Vagina (tissue), 2 donors: ENCODE measurements around the gene CHAF1B. TPM values are rescaled to one million over a fixed set of nuclear protein-coding genes. Genes with fewer than 3 reads are reported as not detected.

Source experiments
- DNase-seq, 2 donors: peaks; one replicate each; pipeline ENCODE4 v3.0.0-alpha.2; 2017; ENCODE audit errors: extremely low spot score in 2 of 2
- H3K27ac ChIP-seq: fragments of 200-600 bp; sonication (generic); one replicate; pipeline ENCODE4 v1.5.1; 2019
- H3K27me3 ChIP-seq: fragments of 200-600 bp; sonication (generic); one replicate; pipeline ENCODE4 v1.5.1; 2019
- H3K36me3 ChIP-seq, 2 donors: fragments of 200-600 bp; sonication (generic); one replicate each; pipeline ENCODE4 v1.5.1; 2017 to 2019
- H3K4me1 ChIP-seq: fragments of 200-600 bp; sonication (generic); one replicate; pipeline ENCODE4 v1.5.1; 2019
- H3K4me3 ChIP-seq, 2 donors: fragments of 200-600 bp; sonication (generic); 1 replicate in 1 of 2; 2 replicates in 1 of 2; pipeline ENCODE4 v1.5.1; 2016 to 2019
- H3K9me3 ChIP-seq: fragments of 200-600 bp; sonication (generic); one replicate; pipeline ENCODE4 v1.5.1; 2019
- CTCF ChIP-seq, 3 experiments: fragments of 450-650 bp in 2 of 3; fragments of 200-600 bp in 1 of 3; sonication (generic) in 1 of 3; IDR thresholded peaks; one replicate each; pipeline ENCODE4 v1.5.1; 2017 to 2019; ENCODE audit warnings: antibody characterized with exemption in 3 of 3, mild to moderate bottlenecking in 2 of 3, moderate library complexity in 2 of 3
- POLR2A ChIP-seq, 2 donors: fragments of 450-650 bp; IDR thresholded peaks; one replicate each; pipeline ENCODE4 v1.6.1; 2017; ENCODE audit warnings: antibody characterized with exemption in 2 of 2, mild to moderate bottlenecking in 2 of 2, moderate library complexity in 2 of 2
- POLR2AphosphoS5 ChIP-seq, 2 donors: sonication (generic); formaldehyde crosslinking; IDR thresholded peaks; one replicate each; pipeline ENCODE4 v1.9.0; 2017; ENCODE audit warnings: antibody characterized with exemption in 2 of 2, mild to moderate bottlenecking in 2 of 2, low read depth in 1 of 2; ENCODE audit not compliant: insufficient read depth in 1 of 2
- intact Hi-C: fragments of 100-400 bp; cut with DNase I; formaldehyde crosslinking; loops from one replicate; pipeline ENCODE4 v1.15.1; 2023
- total RNA-seq: library from RNA; depleted of rRNA; stranded (reverse); fragments of >200 nt; gene quantifications from one replicate; pipeline ENCODE4 v1.2.3, GENCODE V29; 2016

The CHAF1B gene
- total RNA-seq, 1 donor from 2014 or later = 1.7 TPM

GRCh38 chr21:36354918-36355680 is 30.1 kb upstream of the CHAF1B start:
- peaks cover 2 to 45% of the 10 kb centered on the region in 2 donors for H3K36me3 ChIP-seq
- H3K9me3 ChIP-seq = no peaks in the 10 kb centered on the region
- H3K4me1 ChIP-seq = no peaks in the 10 kb centered on the region
- TF ChIP-seq POLR2A (IDR thresholded peaks at IDR 0.05) (no peak), CTCF (IDR thresholded peaks at IDR 0.05) (no peak), POLR2AphosphoS5 (IDR thresholded peaks at IDR 0.05; ENCODE audit: insufficient read depth in 1 of 2, low read depth in 1 of 2) (no peak)
- no peak overlapping the region for H3K27ac ChIP-seq
- DNase-seq = no peak
- no peak overlapping the region for H3K4me3 ChIP-seq
- intact Hi-C loops = no loop called here
- H3K27me3 ChIP-seq = no peaks in the 10 kb centered on the region

DNA sequence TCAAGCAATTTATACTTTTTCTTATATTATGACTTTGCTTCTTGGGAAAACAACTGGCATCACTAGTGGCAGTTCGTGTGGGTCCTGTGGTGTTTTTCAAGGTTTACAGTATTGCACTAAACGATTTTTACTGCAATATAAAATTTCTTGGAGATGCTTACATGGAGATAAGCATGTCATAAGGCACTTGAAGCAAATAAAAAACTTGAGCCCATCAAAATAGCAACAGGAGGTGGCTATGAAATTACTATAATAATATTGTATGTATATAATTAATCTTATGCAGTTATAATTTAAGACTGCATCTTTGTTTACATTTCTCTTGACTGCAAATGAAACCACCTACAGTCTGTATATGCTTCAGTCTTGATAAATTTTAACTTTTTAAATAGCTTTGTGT is 29.3 kb upstream of the CHAF1B start:
- H3K4me3 ChIP-seq = no peak overlapping the region
- no peaks in the 10 kb centered on the region for H3K27me3 ChIP-seq
- H3K4me1 ChIP-seq = no peaks in the 10 kb centered on the region
- TF ChIP-seq POLR2A (IDR thresholded peaks at IDR 0.05) (no peak), CTCF (IDR thresholded peaks at IDR 0.05) (no peak), POLR2AphosphoS5 (IDR thresholded peaks at IDR 0.05; ENCODE audit: insufficient read depth in 1 of 2, low read depth in 1 of 2) (no peak)
- H3K9me3 ChIP-seq = no peaks in the 10 kb centered on the region
- no peak for DNase-seq
- H3K27ac ChIP-seq = no peak overlapping the region
- peaks cover 2 to 52% of the 10 kb centered on the region in 2 donors for H3K36me3 ChIP-seq
- intact Hi-C loops = no loop called here

DNA sequence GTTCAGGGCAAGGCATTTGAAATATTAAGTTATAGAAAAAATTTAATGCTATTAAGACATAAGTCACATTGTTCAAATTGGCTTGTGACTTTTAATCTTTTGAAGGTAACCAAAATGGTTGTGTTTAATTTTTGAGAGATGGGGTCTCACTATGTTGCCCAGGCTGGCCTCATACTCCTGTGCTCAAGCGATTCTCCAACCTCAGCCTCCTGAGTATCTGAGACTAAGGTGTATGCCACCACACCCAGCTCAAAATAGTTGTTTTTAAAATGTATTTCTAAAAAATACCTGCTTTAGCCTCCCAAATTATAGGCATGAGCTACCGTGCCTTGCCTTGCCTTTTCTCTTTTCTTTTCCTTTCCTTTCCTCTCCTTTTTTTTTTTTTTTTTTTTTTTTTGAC is 26.0 kb upstream of the CHAF1B start:
- Histone ChIP-seq H3K4me1 (no peaks in the 10 kb centered on the region), H3K9me3 (no peaks in the 10 kb centered on the region), H3K4me3 (no peak overlapping the region), H3K36me3 (peaks cover 2 to 80% of the 10 kb centered on the region in 2 donors), H3K27me3 (no peaks in the 10 kb centered on the region), H3K27ac (no peak overlapping the region)
- intact Hi-C loops = no loop called here
- no peak for DNase-seq
- TF ChIP-seq POLR2A (IDR thresholded peaks at IDR 0.05) (no peak), POLR2AphosphoS5 (IDR thresholded peaks at IDR 0.05; ENCODE audit: insufficient read depth in 1 of 2, low read depth in 1 of 2) (no peak), CTCF (IDR thresholded peaks at IDR 0.05) (no peak)

DNA sequence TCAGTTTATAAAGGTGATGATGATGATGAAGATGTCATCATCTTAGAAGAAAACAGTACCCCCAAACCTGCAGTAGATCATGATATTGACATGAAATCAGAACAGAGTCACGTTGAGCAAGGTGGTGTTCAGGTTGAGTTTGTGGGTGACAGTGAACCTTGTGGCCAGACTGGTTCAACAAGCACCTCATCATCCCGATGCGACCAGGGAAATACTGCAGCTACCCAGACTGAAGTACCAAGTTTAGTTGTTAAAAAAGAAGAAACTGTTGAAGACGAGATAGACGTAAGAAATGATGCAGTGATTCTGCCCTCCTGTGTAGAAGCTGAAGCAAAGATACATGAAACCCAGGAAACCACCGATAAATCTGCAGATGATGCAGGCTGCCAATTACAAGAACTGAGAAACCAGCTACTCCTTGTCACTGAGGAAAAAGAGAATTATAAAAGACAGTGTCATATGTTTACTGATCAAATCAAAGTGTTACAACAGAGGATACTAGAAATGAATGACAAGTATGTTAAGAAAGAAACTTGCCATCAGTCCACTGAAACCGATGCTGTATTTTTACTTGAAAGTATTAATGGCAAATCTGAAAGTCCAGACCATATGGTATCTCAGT is 16.0 kb upstream of the CHAF1B start:
- no peak for DNase-seq
- no peaks in the 10 kb centered on the region for H3K9me3 ChIP-seq
- no peak for TF ChIP-seq POLR2A (IDR thresholded peaks at IDR 0.05)
- TF ChIP-seq POLR2AphosphoS5 (IDR thresholded peaks at IDR 0.05; ENCODE audit: insufficient read depth in 1 of 2, low read depth in 1 of 2) = no peak
- no peak for TF ChIP-seq CTCF (IDR thresholded peaks at IDR 0.05)
- no peak overlapping the region for H3K4me3 ChIP-seq
- H3K27ac ChIP-seq = no peak overlapping the region
- no peaks in the 10 kb centered on the region for H3K27me3 ChIP-seq
- intact Hi-C loops = no loop called here
- H3K4me1 ChIP-seq = no peaks in the 10 kb centered on the region
- peaks cover 3 to 86% of the 10 kb centered on the region in 2 donors for H3K36me3 ChIP-seq

DNA sequence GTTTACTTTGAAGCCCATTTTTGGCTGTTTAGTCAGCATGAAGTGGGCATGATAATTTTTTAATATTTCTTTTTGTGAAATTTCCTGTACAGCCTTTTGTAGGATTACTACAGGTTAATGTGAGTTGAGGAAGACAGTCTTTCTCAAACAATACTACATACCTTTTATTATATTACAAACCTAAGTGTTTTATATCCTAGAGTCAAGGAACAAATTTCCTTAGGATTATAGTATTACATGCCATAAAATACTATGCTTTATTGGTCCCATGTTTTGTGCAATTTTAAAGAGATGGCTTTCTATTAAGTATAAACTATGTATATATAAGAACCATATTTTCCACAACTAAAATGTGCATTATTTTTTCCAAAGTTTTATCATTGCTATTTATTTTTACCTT is 9.2 kb upstream of the CHAF1B start:
- Histone ChIP-seq H3K9me3 (no peaks in the 10 kb centered on the region), H3K4me1 (no peaks in the 10 kb centered on the region), H3K36me3 (peaks cover 7 to 66% of the 10 kb centered on the region in 2 donors), H3K4me3 (no peak overlapping the region), H3K27ac (no peak overlapping the region), H3K27me3 (no peaks in the 10 kb centered on the region)
- DNase-seq = no peak
- TF ChIP-seq POLR2AphosphoS5 (IDR thresholded peaks at IDR 0.05; ENCODE audit: insufficient read depth in 1 of 2, low read depth in 1 of 2) = no peak
- TF ChIP-seq POLR2A (IDR thresholded peaks at IDR 0.05) = no peak
- no peak for TF ChIP-seq CTCF (IDR thresholded peaks at IDR 0.05)
- intact Hi-C loops = no loop called here
